C4-2B (cell line): ENCODE data around the gene SYTL3.

ENCODE experiments used
- CTCF ChIP-seq: fragments of 450-650 bp; conservative IDR thresholded peaks from 2 replicates; pipeline ENCODE4 v1.5.1; 2017; ENCODE audit warnings: mild to moderate bottlenecking
- ZFX ChIP-seq: fragments of 450-650 bp; IDR thresholded peaks from 2 replicates; pipeline ENCODE4 v1.6.1; 2017

GRCh38 chr6:158629367-158630221 is 20.3 kb upstream of the SYTL3 start:
- TF ChIP-seq CTCF, result no peak
- no peak for TF ChIP-seq ZFX
